Nephron (organoid): Measurements from ENCODE around the gene SEPTIN11.

Experiments used
- H3K27ac Mint-ChIP-seq, 3 experiments: 2 replicates each; pipeline ENCODE4 v1.8.0; 2020; ENCODE audit warnings: mixed read lengths in 3 of 3, mild to moderate bottlenecking in 2 of 3, moderate library complexity in 1 of 3
- H3K27me3 Mint-ChIP-seq: 2 replicates; pipeline ENCODE4 v1.8.0; 2021; ENCODE audit warnings: low read depth, mild to moderate bottlenecking, moderate library complexity, mixed read lengths
- H3K36me3 Mint-ChIP-seq: 2 replicates; pipeline ENCODE4 v1.8.0; 2020; ENCODE audit warnings: low read depth, mixed read lengths
- H3K4me1 Mint-ChIP-seq: 2 replicates; pipeline ENCODE4 v1.8.0; 2020; ENCODE audit warnings: mixed read lengths
- H3K4me3 Mint-ChIP-seq, 3 experiments: 2 replicates each; pipeline ENCODE4 v1.8.0; 2020; ENCODE audit warnings: mild to moderate bottlenecking in 3 of 3, mixed read lengths in 3 of 3, moderate library complexity in 2 of 3
- H3K9me3 Mint-ChIP-seq: 2 replicates; pipeline ENCODE4 v1.8.0; 2020; ENCODE audit warnings: mixed read lengths
- CTCF ChIP-seq, 3 experiments: fragments of 200-600 bp; sonication (generic); IDR thresholded peaks; one replicate each; pipeline ENCODE4 v1.5.0; 2021; ENCODE audit warnings: antibody characterized with exemption in 3 of 3; ENCODE audit not compliant: unreplicated experiment in 3 of 3

Gene SEPTIN11

GRCh38 chr4:76949276-76950051 is at the start of gene SEPTIN11:
Gene SEPTIN11 (plus strand): TSS chr4:76949752. CDS start chr4:76949904, 152 bp downstream.
- peaks cover 5% of the 10 kb centered on the region for H3K9me3 Mint-ChIP-seq
- H3K27me3 Mint-ChIP-seq = no peaks in the 10 kb centered on the region
- peaks cover 62% of the 10 kb centered on the region for H3K4me1 Mint-ChIP-seq
- H3K4me3 Mint-ChIP-seq = peak within 1 kb of the TSS; percentile 85 to 93 (median 90)
- peak within 1 kb of the TSS; percentile 89 to 97 (median 91) for H3K27ac Mint-ChIP-seq
- peak in 1 of 3 experiments; percentile 42 for TF ChIP-seq CTCF (IDR thresholded peaks at IDR 0.05; ENCODE audit: unreplicated experiment in 3 of 3)
- H3K36me3 Mint-ChIP-seq = peaks cover 38% of the 10 kb centered on the region

- Mint-ChIP-seq H3K9me3 (peaks cover 7% of the 10 kb centered on the region), H3K27me3 (peaks cover 23% of the 10 kb centered on the region), H3K4me1 (peaks cover 11% of the 10 kb centered on the region), H3K36me3 (peaks cover 13% of the 10 kb centered on the region), H3K27ac (no peak overlapping the region), H3K4me3 (no peak overlapping the region)
- TF ChIP-seq CTCF (IDR thresholded peaks at IDR 0.05; ENCODE audit: unreplicated experiment in 3 of 3) = no peak
These were observed 47.2 kb upstream of the SEPTIN11 start for GRCh38 chr4:76902233-76902890.

- H3K36me3 Mint-ChIP-seq = peaks cover 32% of the 10 kb centered on the region
- TF ChIP-seq CTCF (IDR thresholded peaks at IDR 0.05; ENCODE audit: unreplicated experiment in 3 of 3) = no peak
- no peak overlapping the region for H3K27ac Mint-ChIP-seq
- no peak overlapping the region for H3K4me3 Mint-ChIP-seq
- H3K27me3 Mint-ChIP-seq = peaks cover 8% of the 10 kb centered on the region
- peaks cover 12% of the 10 kb centered on the region for H3K9me3 Mint-ChIP-seq
- no peaks in the 10 kb centered on the region for H3K4me1 Mint-ChIP-seq
These were observed 44.8 kb upstream of the SEPTIN11 start for GRCh38 chr4:76904646-76905190.

- no peak overlapping the region for H3K4me3 Mint-ChIP-seq
- H3K4me1 Mint-ChIP-seq = no peaks in the 10 kb centered on the region
- peaks cover 34% of the 10 kb centered on the region for H3K36me3 Mint-ChIP-seq
- H3K27ac Mint-ChIP-seq = no peak overlapping the region
- no peaks in the 10 kb centered on the region for H3K27me3 Mint-ChIP-seq
- H3K9me3 Mint-ChIP-seq = peaks cover 15% of the 10 kb centered on the region
- no peak for TF ChIP-seq CTCF (IDR thresholded peaks at IDR 0.05; ENCODE audit: unreplicated experiment in 3 of 3)
These were observed 44.0 kb upstream of the SEPTIN11 start for GRCh38 chr4:76905521-76905920.

GRCh38 chr4:76909711-76910110 is 39.8 kb upstream of the SEPTIN11 start:
- Mint-ChIP-seq H3K27ac (no peak overlapping the region), H3K4me3 (no peak overlapping the region), H3K9me3 (peaks cover 18% of the 10 kb centered on the region), H3K27me3 (no peaks in the 10 kb centered on the region), H3K4me1 (no peaks in the 10 kb centered on the region), H3K36me3 (peaks cover 38% of the 10 kb centered on the region)
- no peak for TF ChIP-seq CTCF (IDR thresholded peaks at IDR 0.05; ENCODE audit: unreplicated experiment in 3 of 3)
